ENCODE data around the gene CBX8. TPM values are rescaled to one million over a fixed set of nuclear protein-coding genes. Genes with fewer than 3 reads are reported as not detected.

CBX8 gene
- total RNA-seq, 1 experiment from 2014 or later: 36.6 TPM

DNA sequence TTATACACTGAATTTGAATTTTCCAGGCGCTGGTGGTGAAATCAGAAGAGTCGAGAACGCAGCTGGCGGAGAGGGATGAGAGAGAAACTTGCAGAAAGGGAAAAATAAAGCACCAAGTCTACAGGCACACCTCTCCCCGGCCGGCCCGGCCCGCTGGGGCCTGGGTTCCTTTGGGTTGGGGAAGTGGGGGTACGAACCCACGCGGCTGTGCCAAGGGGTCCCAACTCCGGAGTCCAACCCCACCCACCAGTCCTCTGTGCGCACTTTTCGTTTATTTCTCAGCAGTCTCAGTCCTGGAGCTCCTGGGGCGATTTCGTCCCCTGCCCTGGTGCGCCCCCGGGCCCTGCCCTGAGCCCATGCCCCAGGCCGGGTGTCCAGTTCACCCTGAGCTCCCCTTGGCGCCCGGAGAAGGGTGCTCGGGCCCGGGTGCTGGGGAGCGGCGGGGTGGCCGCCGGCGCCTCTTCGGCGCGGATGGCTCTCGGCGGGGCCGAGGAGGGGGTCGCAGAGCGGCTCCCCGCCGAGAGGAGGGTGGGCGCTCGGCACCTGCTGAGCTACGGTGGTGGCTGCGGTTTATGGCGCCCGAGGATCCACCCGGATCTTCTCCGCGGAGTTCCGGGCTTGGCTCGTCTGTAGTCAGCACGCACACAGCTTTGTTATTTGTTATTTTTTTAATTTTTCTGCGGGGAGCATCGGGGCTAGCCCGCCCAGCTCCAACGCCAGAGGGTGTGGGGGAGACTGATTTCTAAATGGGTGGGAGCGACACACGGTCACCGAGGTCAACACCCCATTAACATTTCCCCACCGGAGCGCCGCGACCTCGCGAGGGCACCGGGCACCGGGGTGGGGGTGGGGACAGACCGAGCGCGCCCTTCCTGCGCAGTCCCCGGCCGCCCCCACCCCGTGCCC, 15.7 kb upstream of the CBX8 start:
- Mint-ChIP-seq H3K4me1 (ENCODE audit: low read depth, unreplicated experiment) (peaks cover 6% of the 10 kb centered on the region), H3K4me3 (ENCODE audit: unreplicated experiment) (peak overlapping the region; percentile 81), H3K27ac (ENCODE audit: unreplicated experiment) (peak overlapping the region; percentile 61), H3K36me3 (ENCODE audit: insufficient read depth, unreplicated experiment) (no peaks in the 10 kb centered on the region), H3K27me3 (ENCODE audit: insufficient read depth, unreplicated experiment) (no peaks in the 10 kb centered on the region), H3K9me3 (ENCODE audit: unreplicated experiment) (no peaks in the 10 kb centered on the region)
- Histone ChIP-seq H3K36me3 (ENCODE audit: control insufficient read depth, insufficient read depth, low read length) (no peaks in the 10 kb centered on the region), H3K9me3 (no peaks in the 10 kb centered on the region), H3K4me3 (ENCODE audit: low read depth, low read length) (peak overlapping the region; percentile 40), H3K4me1 (peaks cover 36% of the 10 kb centered on the region), H3K27me3 (replicated peaks; ENCODE audit: control insufficient read depth, insufficient read depth, low read length) (no peaks in the 10 kb centered on the region)
- intact Hi-C loops (cut with micrococcal nuclease; ENCODE audit: unreplicated experiment): no loop called here
- BruUV-seq (replicated peaks): no TSS peak
- POLR2A ChIA-PET: interaction anchor here (2.9 kb wide), 1 partner anchor 29 kb away, joined by 22 read pairs; no protein-coding TSS in a partner anchor
- CTCF ChIA-PET: interaction anchor here (0.6 to 3.7 kb wide), 8 partner anchors 12 to 103 kb away, joined by 3 to 56 read pairs (median 14); partner anchors contain the start of genes CBX4 and CBX8
- DNase-seq: no peak
- no peak for TF ChIP-seq CTCF (IDR thresholded peaks at IDR 0.05; ENCODE audit: insufficient read depth in 1 of 2, low read depth in 1 of 2, low read length in 1 of 2, severe bottlenecking in 1 of 2, unreplicated experiment in 1 of 2)

DNA sequence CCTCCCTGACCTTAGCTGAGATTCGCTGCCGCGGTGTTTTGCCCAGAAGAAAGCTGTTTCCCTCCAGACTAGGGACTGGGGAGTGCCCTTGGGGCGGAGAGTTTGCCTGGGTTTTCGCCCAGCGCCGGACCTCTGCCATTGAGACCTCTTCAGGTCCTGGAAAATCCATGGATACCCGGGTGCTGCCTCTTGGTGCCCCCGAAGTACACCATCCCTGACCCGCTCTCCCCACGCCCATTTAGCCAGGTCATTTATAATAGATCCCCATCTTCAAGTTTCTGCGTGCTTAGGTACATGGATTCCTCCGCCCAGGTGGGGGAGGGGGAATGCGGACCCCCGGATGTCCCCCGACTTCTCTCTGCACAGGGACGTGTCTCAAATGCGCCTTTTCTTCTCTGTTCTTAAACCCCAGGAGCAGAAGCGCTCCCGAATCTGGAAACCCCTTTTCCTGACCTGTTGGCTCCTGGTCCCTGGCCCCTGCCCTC, 15.0 kb upstream of the CBX8 start:
- no peak for TF ChIP-seq CTCF (IDR thresholded peaks at IDR 0.05; ENCODE audit: insufficient read depth in 1 of 2, low read depth in 1 of 2, low read length in 1 of 2, severe bottlenecking in 1 of 2, unreplicated experiment in 1 of 2)
- Histone ChIP-seq H3K27me3 (replicated peaks; ENCODE audit: control insufficient read depth, insufficient read depth, low read length) (no peaks in the 10 kb centered on the region), H3K36me3 (ENCODE audit: control insufficient read depth, insufficient read depth, low read length) (no peaks in the 10 kb centered on the region), H3K9me3 (no peaks in the 10 kb centered on the region), H3K4me3 (ENCODE audit: low read depth, low read length) (no peak overlapping the region), H3K4me1 (peaks cover 36% of the 10 kb centered on the region)
- ChIA-PET CTCF (interaction anchor here (0.5 to 3.7 kb wide), 15 partner anchors 7 to 718 kb away, joined by 3 to 56 read pairs (median 4); partner anchors contain the start of genes CBX4 and CBX8), POLR2A (interaction anchor here (0.5 to 2.9 kb wide), 6 partner anchors 10 to 70 kb away, joined by 4 to 22 read pairs (median 6); partner anchors contain the start of genes CBX4 and CBX8)
- peak overlapping the region; percentile 81 for H3K4me3 Mint-ChIP-seq (ENCODE audit: unreplicated experiment)
- no TSS peak for BruUV-seq (replicated peaks)
- H3K9me3 Mint-ChIP-seq (ENCODE audit: unreplicated experiment): no peaks in the 10 kb centered on the region
- H3K36me3 Mint-ChIP-seq (ENCODE audit: insufficient read depth, unreplicated experiment): no peaks in the 10 kb centered on the region
- H3K27me3 Mint-ChIP-seq (ENCODE audit: insufficient read depth, unreplicated experiment): no peaks in the 10 kb centered on the region
- no peak overlapping the region for H3K27ac Mint-ChIP-seq (ENCODE audit: unreplicated experiment)
- H3K4me1 Mint-ChIP-seq (ENCODE audit: low read depth, unreplicated experiment): peaks cover 6% of the 10 kb centered on the region
- intact Hi-C loops (cut with micrococcal nuclease; ENCODE audit: unreplicated experiment): loop anchor here (1.0 to 2.0 kb wide), 3 partner anchors 29 to 181 kb away; no protein-coding TSS in a partner anchor
- no peak for DNase-seq

Measured in Caco-2 (cell line).